A549 (cell line): ENCODE results near the gene GSK3B.

Experiments used
- CHD2 ChIP-seq: fragments of 150-350 bp; IDR thresholded peaks from 2 replicates; pipeline ENCODE4 v1.6.1; 2014; ENCODE audit warnings: low read length; ENCODE audit not compliant: partially characterized antibody
- MAX ChIP-seq: IDR thresholded peaks from 2 replicates; pipeline ENCODE4 v1.6.1; 2012

DNA sequence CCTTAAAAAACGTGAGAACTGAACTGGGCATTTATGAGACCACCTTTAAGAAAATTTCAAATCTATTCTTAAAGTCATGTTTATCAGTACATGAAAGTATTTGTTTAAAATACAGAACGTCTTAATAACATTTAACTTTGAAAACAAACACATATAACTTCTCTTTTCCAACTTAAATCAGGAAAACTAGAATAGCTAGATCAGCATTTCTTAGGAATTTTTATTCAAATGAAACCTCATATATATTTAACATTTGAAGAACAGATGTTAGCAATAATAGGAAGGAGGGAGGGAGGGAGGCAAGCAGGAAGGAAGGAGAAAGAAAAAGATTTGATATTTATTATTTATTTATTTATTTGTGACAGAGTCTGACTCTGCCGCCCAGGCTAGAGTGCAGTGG, 192.2 kb downstream of the GSK3B start:
- TF ChIP-seq MAX, result no peak
- TF ChIP-seq CHD2, result no peak
